ENCODE results near the gene ACAN.

ACAN gene

DNA sequence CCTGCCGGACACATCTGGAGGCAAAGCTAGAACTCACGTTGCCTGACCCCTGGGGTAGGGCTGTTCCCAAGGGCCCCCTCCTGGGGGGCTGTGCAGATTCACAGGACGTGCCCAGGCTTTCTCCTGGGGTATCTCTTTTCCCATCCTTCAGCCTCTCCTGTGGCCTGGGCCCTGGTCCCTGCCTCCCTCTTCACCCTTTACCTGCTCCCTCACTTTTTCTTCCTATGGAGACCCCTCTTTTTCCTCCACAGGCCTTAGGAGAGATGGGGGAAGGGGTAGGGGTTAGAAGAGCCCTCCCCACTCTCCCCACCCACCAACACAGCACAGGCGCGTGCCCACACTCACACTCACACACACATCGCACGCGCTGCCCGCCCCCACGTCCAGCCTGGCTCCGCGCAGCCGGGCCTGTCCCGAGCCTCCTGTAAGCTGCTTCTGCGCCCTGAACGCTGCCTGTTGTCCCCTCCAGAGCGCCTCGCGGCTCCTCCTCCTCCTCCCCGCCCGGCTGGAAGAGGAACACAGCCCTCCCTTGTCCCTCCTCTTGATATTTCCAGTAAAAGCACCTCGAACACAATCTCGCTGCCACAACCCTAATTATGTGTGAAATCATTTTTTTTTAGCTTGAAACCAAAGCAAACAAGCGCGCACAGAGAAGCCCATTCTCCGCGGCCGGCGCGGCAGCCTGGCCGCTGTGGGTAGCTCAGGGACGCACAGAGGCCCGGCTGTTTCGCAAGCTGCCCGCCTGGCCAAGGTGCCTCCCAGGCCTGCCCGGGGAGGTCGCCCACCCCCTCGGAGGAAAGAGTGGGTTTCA lies 33.9 kb upstream of the ACAN start:
- TF ChIP-seq, protein P1, sequence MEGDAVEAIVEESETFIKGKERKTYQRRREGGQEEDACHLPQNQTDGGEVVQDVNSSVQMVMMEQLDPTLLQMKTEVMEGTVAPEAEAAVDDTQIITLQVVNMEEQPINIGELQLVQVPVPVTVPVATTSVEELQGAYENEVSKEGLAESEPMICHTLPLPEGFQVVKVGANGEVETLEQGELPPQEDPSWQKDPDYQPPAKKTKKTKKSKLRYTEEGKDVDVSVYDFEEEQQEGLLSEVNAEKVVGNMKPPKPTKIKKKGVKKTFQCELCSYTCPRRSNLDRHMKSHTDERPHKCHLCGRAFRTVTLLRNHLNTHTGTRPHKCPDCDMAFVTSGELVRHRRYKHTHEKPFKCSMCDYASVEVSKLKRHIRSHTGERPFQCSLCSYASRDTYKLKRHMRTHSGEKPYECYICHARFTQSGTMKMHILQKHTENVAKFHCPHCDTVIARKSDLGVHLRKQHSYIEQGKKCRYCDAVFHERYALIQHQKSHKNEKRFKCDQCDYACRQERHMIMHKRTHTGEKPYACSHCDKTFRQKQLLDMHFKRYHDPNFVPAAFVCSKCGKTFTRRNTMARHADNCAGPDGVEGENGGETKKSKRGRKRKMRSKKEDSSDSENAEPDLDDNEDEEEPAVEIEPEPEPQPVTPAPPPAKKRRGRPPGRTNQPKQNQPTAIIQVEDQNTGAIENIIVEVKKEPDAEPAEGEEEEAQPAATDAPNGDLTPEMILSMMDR (IDR thresholded peaks at IDR 0.05; ENCODE audit: borderline replicate concordance, insufficient read depth, low read depth, low read length) = no peak
- H3K4me3 ChIP-seq (ENCODE audit: low read depth, low read length) = no peak overlapping the region

DNA sequence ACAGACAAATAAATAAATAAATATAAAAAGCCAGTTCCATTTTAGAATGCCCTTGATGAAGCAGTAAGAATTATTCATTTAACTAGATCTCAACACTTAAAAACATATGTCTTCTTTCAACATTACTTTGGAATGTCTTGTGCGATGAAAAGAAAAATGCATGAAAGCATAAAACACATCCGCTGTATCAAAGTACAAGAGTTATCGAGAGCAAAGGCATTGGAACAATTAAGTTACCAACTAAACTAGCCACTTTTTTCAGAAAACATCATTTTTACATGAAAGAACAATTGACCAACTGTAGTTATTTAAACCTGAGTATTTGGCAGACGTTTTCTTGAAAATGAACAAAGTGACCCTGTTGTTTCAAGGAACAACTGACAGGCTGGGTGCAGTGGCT lies 27.5 kb upstream of the ACAN start:
- H3K4me3 ChIP-seq (ENCODE audit: low read depth, low read length) = no peak overlapping the region
- TF ChIP-seq, protein P1 (IDR thresholded peaks at IDR 0.05; ENCODE audit: borderline replicate concordance, insufficient read depth, low read depth, low read length) = no peak

DNA sequence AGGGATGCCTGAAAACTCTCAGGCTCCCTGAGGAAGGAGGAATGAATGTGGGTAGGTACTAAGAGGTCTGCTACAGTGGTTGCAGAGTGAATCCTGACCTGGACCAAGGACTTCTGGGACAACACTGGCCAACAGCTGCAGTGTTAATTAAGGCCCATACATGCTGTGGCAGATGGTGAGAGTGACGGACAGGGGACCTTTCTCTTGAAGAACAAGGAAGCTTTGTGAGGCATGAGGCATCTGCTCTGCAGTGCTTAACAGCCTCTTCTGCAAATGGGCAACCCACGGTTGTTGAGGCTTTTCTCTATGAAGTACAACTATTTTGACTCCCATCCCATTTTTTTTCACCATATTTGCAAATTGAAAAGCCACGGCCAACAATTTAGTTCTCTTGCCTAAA lies 26.6 kb upstream of the ACAN start:
- TF ChIP-seq, protein P1 (IDR thresholded peaks at IDR 0.05; ENCODE audit: borderline replicate concordance, insufficient read depth, low read depth, low read length) = no peak
- H3K4me3 ChIP-seq (ENCODE audit: low read depth, low read length) = no peak overlapping the region

DNA sequence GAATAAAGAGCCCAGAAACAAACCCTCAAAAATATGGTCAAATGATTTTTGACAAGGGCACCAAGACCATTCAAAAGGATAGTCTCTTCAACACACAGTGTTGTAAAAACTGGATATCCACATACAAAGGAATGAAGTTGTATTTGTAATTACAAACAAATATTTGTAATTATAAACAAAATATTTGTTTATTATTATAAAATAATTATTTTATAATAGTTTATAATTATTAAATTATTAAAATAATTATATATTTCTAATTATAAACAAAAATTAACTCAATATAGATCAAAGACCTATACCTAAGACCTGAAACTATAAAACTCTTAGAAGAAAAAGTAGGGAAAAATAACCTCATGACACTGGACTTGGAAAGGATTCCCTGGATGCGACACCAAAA lies 23.3 kb upstream of the ACAN start:
- TF ChIP-seq, protein P1 (IDR thresholded peaks at IDR 0.05; ENCODE audit: borderline replicate concordance, insufficient read depth, low read depth, low read length) = no peak
- H3K4me3 ChIP-seq (ENCODE audit: low read depth, low read length) = no peak overlapping the region

DNA sequence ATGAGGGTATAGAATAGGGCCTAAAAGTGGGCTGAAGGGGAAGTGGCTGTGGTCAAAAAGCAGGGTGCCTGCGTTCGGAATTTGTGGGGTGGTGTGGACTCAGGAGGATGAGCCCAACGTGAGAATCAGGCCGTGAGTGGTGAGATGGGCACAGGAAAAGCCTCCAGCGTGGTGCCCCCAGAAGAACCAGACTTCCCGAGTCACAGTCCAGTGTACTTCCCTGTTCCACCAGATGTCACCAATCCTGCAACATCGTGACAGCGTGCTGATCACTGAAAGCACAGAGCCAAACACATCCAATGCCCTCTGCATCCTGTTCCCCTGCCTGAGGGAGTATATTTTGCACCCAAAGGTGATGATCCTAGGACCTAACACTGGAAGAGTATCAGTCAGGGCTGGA lies 20.8 kb upstream of the ACAN start:
- H3K4me3 ChIP-seq (ENCODE audit: low read depth, low read length) = no peak overlapping the region
- TF ChIP-seq, protein P1 (IDR thresholded peaks at IDR 0.05; ENCODE audit: borderline replicate concordance, insufficient read depth, low read depth, low read length) = no peak

DNA sequence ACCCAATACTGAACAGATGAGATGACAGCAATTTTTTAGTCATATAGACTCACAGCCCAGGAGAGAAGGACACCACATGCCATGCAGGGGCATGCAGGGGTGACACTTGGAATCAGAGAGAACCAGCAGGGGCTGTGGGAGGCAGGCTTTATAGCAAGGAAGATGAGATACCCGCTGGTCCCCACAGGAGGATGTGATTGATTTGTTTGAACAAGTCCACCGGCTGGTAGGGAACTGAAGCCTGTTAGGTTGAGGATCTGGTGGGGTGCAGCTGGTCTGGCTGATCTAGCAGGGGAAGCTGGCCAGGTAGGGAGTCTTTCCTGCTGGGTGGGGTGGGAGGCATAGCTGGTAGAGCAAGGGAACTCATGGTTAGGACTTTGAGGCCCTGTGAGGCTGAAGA lies 18.0 kb upstream of the ACAN start:
- TF ChIP-seq, protein P1 (IDR thresholded peaks at IDR 0.05; ENCODE audit: borderline replicate concordance, insufficient read depth, low read depth, low read length) = no peak
- no peak overlapping the region for H3K4me3 ChIP-seq (ENCODE audit: low read depth, low read length)

DNA sequence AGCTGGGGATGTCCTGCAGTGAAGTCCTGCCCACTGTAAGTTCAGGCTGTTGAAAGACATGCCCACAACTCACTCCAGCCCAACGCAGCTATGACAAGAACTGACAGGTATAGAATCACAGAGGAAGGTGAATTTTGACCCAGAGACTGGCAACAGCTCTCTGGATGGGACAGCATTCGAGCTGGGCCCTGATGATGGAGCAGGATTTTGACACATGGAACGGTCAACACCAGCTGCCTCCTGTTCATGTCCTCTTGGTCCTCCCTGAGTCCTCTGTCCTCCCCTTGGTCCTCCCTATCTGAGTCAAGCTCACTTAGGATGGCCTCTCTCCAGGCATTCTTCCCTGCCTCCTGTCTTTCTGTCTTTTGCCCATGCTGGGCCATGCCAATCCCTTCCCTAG lies 15.2 kb upstream of the ACAN start:
- no peak overlapping the region for H3K4me3 ChIP-seq (ENCODE audit: low read depth, low read length)
- TF ChIP-seq, protein P1 (IDR thresholded peaks at IDR 0.05; ENCODE audit: borderline replicate concordance, insufficient read depth, low read depth, low read length) = no peak
